Measurements from ENCODE around the gene PREX1.

Gene PREX1

GRCh38 chr20:48667481-48667880 lies 160.3 kb downstream of the PREX1 start:
- TF ChIP-seq ZNF274 (IDR thresholded peaks at IDR 0.05; ENCODE audit: low read depth, low read length), result no peak
- H3K4me3 ChIP-seq (ENCODE audit: low read length), result no peak overlapping the region

DNA sequence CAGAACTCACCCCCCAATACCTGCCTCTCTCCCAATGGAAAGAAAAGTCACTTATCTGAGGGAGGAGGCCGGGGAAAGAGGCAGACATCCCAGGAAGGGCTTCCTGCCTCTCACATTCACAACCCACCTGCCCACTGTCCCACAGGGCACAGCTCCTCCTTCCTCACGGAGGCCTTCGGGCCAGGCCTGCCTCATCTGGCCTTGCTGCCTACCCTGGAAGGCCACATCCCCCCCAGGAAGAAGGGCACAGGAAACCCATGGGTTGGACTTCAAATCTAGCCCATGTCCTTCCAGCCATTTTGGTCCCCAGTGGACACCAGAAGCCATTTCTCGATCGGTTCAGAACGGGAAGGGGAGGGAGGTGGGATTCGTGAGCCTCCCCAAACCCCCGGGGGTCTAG lies 162.0 kb downstream of the PREX1 start:
- TF ChIP-seq ZNF274 (IDR thresholded peaks at IDR 0.05; ENCODE audit: low read depth, low read length), result no peak
- H3K4me3 ChIP-seq (ENCODE audit: low read length), result no peak overlapping the region

DNA sequence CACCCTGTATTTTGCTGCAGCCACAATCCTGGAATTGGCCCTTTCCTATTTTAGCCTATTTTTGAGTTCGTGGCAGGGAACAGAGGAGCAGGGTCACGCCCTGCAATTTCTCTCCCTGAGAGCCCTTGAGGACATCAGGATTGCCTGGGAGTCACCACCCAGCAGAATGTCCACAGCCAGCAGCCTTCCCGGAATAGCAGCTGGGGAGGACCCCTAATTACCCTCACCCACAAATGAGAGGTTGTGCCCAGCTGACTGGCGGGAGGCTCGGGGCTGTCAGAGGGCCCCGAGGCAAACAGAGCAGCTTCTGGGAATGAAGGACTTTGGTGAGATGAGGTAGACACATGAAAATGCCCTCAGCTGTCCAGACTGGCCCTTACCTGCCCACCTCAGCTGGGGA lies 165.1 kb downstream of the PREX1 start:
- no peak for TF ChIP-seq ZNF274 (IDR thresholded peaks at IDR 0.05; ENCODE audit: low read depth, low read length)
- no peak overlapping the region for H3K4me3 ChIP-seq (ENCODE audit: low read length)

GRCh38 chr20:48661575-48662455 lies 166.0 kb downstream of the PREX1 start:
- H3K4me3 ChIP-seq (ENCODE audit: low read length), result no peak overlapping the region
- TF ChIP-seq ZNF274 (IDR thresholded peaks at IDR 0.05; ENCODE audit: low read depth, low read length), result no peak

DNA sequence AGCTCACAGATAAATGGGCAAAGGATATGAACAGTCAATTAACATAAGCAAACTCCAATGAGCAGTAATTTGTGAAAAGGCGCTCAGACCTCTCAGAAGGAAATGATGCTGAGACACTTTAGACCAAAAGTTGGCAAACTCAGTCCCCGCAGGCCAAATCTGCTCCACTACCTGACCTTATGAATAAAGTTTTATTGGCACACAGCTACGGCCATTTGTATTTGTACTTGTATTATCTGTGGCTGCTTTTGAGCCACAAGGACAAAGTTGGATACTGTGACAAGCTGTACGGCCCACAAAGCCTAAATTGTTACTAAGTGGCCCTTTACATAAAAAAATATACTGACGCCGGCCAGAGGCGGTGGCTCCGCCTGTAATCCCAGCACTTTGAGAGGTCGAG lies 167.0 kb downstream of the PREX1 start:
- TF ChIP-seq ZNF274 (IDR thresholded peaks at IDR 0.05; ENCODE audit: low read depth, low read length), result no peak
- H3K4me3 ChIP-seq (ENCODE audit: low read length), result no peak overlapping the region

GRCh38 chr20:48659858-48660257 lies 167.9 kb downstream of the PREX1 start:
- H3K4me3 ChIP-seq (ENCODE audit: low read length), result no peak overlapping the region
- TF ChIP-seq ZNF274 (IDR thresholded peaks at IDR 0.05; ENCODE audit: low read depth, low read length), result no peak

DNA sequence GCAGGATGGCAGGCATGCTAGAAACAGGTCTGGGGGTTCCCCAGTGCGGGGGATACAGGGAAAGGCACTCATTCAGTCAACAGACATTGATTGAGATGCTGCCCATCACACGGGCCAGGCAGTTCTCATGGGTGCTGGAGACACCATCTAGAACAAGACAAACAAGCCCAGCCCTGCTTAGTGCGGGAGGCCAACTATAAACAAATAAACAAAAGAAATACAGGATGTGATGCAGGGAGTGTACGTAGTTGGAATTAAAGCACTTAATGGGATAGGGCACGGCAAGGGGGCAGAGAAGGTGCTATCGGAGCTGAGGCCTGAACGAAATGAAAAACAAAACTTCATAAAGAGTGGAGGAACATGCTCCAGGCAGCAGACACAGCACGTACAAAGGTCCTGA lies 169.3 kb downstream of the PREX1 start:
- TF ChIP-seq ZNF274 (IDR thresholded peaks at IDR 0.05; ENCODE audit: low read depth, low read length), result no peak
- H3K4me3 ChIP-seq (ENCODE audit: low read length), result no peak overlapping the region

GRCh38 chr20:48658198-48658476 lies 169.7 kb downstream of the PREX1 start:
- no peak for TF ChIP-seq ZNF274 (IDR thresholded peaks at IDR 0.05; ENCODE audit: low read depth, low read length)
- no peak overlapping the region for H3K4me3 ChIP-seq (ENCODE audit: low read length)

DNA sequence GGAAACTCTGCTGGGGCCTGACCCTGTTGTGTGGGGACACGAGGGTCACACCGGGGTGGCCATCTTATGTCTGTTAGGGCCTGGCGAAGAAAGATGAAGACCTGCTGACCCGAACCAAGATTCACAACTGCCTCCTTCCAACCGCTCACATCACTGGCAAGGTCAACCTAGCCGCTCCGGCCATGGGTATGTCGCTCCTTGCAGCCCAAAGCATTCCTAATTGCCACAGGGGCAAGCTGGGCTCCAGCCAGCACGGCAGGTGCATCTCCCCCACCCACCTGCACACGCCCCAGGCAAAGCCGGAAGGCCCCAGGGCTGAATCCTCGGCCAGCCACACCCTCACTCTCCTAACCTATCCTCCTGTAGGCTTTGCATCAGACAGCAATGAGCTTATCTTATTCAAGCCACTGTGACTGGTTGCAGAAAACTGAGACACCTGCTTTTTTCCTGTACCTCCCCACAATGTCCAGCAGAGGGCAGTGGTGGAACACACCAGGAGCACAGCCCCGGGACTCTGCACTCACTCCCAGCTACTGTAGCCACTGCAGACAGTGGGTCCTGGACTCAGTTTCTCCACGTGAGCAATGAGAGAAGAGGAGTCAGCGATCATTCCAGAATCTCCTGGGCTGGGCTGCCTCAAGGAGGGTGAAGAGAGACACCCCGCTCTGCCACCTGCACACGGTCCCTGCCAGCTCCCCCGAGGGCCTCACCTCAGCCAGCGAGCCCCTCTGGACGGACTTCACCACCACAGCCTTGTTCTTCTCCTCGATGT lies 170.2 kb downstream of the PREX1 start:
- H3K4me3 ChIP-seq (ENCODE audit: low read length), result no peak overlapping the region
- TF ChIP-seq ZNF274 (IDR thresholded peaks at IDR 0.05; ENCODE audit: low read depth, low read length), result no peak

DNA sequence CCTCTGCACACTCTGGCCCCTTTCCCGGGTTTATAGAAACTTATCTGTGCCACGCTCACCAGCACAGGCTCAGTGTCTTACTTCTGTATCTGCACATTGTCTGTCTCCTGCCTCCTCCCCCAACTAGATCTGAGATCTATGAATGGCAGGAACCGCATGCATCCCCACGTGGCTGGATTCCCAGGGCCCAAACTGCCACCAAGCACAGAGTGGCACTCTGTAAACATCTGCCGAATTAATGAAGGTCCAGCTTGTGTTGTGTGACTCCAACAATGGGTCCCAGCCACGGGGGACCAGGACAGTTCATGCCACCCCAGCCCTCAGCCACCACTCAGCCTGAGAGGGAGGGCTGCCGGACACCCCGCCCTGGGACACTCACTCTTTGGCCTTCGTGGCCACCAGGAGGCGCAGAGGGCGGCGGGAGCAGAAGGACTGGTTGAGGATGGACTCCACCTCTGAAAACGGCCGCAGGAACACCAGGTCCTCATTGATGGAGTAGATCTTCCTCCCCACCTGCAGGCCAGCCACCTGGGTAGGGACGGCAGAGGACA lies 171.1 kb downstream of the PREX1 start:
- TF ChIP-seq ZNF274 (IDR thresholded peaks at IDR 0.05; ENCODE audit: low read depth, low read length), result no peak
- no peak overlapping the region for H3K4me3 ChIP-seq (ENCODE audit: low read length)

DNA sequence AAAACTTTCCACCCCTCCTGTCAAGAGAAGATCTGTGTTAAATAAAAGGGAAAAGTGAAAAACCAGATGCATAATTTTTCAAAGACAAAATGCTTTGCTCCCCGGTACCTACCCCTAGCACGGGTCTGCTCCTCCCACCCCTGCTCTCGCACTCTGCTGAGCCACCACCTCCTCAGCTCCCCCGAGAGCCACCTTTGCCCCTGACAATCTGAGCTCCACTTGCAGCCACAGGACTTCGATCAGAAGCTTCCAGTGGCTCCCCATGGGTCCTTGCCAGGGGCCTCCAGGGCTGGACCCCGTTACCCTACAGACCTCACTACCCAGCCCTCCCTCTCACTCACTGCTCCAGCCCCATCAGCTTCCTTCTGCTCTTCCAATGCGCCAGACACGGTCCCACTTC lies 171.7 kb downstream of the PREX1 start:
- no peak for TF ChIP-seq ZNF274 (IDR thresholded peaks at IDR 0.05; ENCODE audit: low read depth, low read length)
- no peak overlapping the region for H3K4me3 ChIP-seq (ENCODE audit: low read length)

GRCh38 chr20:48653706-48654051 lies 174.1 kb downstream of the PREX1 start:
- no peak for TF ChIP-seq ZNF274 (IDR thresholded peaks at IDR 0.05; ENCODE audit: low read depth, low read length)
- H3K4me3 ChIP-seq (ENCODE audit: low read length), result no peak overlapping the region

- TF ChIP-seq ZNF274 (IDR thresholded peaks at IDR 0.05; ENCODE audit: low read depth, low read length), result no peak
Measured at GRCh38 chr20:48652961-48653705, 174.7 kb downstream of the PREX1 start.

DNA sequence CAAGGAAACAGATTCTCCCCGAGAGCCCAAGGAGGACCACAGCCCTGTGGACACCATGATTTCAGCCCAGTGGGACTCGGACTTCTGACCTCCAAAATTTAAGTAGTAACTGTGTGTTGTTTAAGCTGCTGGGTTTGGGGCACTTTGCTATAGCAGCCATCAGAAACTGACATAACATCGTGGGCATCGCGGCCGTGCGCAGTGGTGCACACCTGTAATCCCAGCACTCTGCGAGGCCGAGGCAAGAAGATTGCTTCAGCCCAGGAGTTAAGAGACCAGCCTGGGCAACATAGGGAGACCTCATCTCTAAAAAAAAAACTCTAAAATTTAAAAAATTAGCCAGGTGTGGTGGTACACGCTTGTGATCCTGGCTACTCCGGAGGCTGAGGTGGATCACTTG lies 175.8 kb downstream of the PREX1 start:
- no peak overlapping the region for H3K4me3 ChIP-seq (ENCODE audit: low read length)
- TF ChIP-seq ZNF274 (IDR thresholded peaks at IDR 0.05; ENCODE audit: low read depth, low read length), result no peak

More at GRCh38 chr20:48652961-48653705, 174.7 kb downstream of the PREX1 start:
- H3K4me3 ChIP-seq (ENCODE audit: low read length), result no peak overlapping the region

Measured in GM08714 (cell line).